ENCODE data around the gene QRICH1. TPM values are rescaled to one million over a fixed set of nuclear protein-coding genes. Genes with fewer than 3 reads are reported as not detected.

QRICH1 gene
- total and polyA plus RNA-seq, 2 of the 13 experiments (the other 11 are each of a cell fraction or from before 2014, with no cell fraction given) = 52.6 to 102 TPM

GRCh38 chr3:49007068-49007770 lies 86.7 kb downstream of the QRICH1 start, which contains the start of gene WDR6 (continued):
- no peak for TF ChIP-seq ZNF503 (CRISPR knock-in tag; IDR thresholded peaks at IDR 0.05)
- TF ChIP-seq KDM5B (CRISPR knock-in tag; IDR thresholded peaks at IDR 0.05; ENCODE audit: borderline replicate concordance) = peak; percentile 78
- no peak for TF ChIP-seq CENPT (CRISPR knock-in tag; IDR thresholded peaks at IDR 0.05; ENCODE audit: low read depth)
- no peak for TF ChIP-seq NR1H2 (CRISPR knock-in tag; IDR thresholded peaks at IDR 0.05; ENCODE audit: borderline replicate concordance, low read depth)
- no peak for TF ChIP-seq HHEX (CRISPR knock-in tag; IDR thresholded peaks at IDR 0.05)
- peak; percentile 90 for TF ChIP-seq DR1 (CRISPR knock-in tag; IDR thresholded peaks at IDR 0.05)
- peak; percentile 68 for TF ChIP-seq MEIS2 (CRISPR knock-in tag; IDR thresholded peaks at IDR 0.05)
- TF ChIP-seq ZNF414 (CRISPR knock-in tag; IDR thresholded peaks at IDR 0.05) = peak; percentile 72
- TF ChIP-seq ZNF576 (CRISPR knock-in tag; IDR thresholded peaks at IDR 0.05) = 0 out of 2 replicates have a peak, but pooled peaks have one; percentile 10
- peak; percentile 81 for TF ChIP-seq YY1 (IDR thresholded peaks at IDR 0.05; ENCODE audit: insufficient read depth, insufficient replicate concordance, low read depth, low read length)
- no peak for TF ChIP-seq LBX2 (CRISPR knock-in tag; IDR thresholded peaks at IDR 0.05; ENCODE audit: borderline replicate concordance)
- 0 out of 2 replicates have a peak, but pooled peaks have one; percentile 45 for TF ChIP-seq ZSCAN5A (CRISPR knock-in tag; IDR thresholded peaks at IDR 0.05; ENCODE audit: borderline replicate concordance)
- peak; percentile 94 for TF ChIP-seq SP2 (CRISPR knock-in tag; IDR thresholded peaks at IDR 0.05)

Measured in HepG2 (cell line).